ENCODE data around the gene RPL9.

GRCh38 chr4:39442998-39443397 lies 15.7 kb downstream of the RPL9 start:
- TF ChIP-seq CTCF (optimal IDR thresholded peaks at IDR 0.05 in 1 of 3, IDR thresholded peaks at IDR 0.05 in 1 of 3, conservative IDR thresholded peaks at IDR 0.05 in 1 of 3; ENCODE audit: extremely low read depth in 1 of 3, insufficient read depth in 2 of 3, low read length in 3 of 3) (no peak), EZH2 (IDR thresholded peaks at IDR 0.05; ENCODE audit: low read length) (no peak)
